RCC 7860 (cell line): ENCODE measurements around the gene SLC25A45.

ENCODE experiments used
- DNase-seq: peaks from one replicate; pipeline ENCODE4 v3.0.0-alpha.2; 2015; ENCODE audit warnings: low spot score
- FAIRE-seq: peaks from 2 replicates; lab custom pipeline; 2012; peaks lifted over from hg19 to GRCh38; lab: Jason Lieb, UNC

Gene SLC25A45

DNA sequence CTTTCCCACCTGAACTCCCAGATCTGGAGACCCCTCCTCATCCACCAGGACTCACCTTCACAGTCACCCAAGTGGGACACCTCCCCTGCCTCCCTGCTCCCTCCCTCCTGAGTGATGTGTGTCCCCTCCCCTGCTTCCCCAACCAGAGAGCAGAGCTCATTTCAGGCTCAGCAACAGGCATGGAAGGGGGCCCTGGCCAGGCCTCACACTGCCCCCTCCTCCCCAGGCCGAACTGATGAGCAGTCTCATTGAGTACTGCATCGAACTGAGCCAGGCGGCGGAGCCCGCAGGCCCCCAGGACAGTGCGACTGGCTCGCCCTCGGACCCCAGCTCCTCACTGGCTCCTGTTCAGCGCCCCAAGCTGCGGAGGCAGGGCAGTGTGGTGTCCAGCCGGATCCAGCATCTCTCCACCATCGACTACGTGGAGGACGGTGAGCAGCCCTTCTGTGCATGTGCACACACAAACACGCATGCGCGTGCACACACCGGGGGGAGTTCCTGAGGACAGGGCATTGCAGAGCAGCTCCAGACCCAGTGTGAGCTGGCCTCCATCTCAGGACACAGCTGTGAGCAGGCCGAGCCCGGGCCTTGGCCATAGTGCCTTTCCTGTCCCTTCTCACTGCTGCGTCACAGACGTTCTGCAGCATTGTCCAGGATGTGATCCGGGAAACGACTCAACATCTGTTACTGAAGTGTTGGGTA lies 22.3 kb upstream of the SLC25A45 start:
- DNase-seq, result no peak

DNA sequence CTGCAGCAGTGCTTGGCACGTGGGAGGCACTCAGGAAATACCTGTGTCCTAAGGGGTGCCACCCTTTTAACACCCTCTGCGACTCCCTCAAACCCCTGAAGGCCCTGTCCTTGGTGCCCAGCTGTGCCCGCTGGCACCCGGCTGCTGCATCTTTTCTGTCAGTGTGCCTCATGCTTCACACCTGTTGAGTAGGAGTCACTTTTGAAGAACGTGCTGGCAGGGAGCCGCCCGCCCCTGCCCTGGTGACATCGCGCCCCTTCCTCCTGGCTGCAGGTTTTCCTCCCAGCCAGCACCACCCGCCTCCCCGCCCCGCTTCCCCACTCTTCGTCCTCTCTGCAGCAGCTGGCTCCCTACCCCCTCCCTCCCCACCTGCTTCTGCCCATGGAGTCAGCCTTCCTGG lies 21.8 kb upstream of the SLC25A45 start:
- FAIRE-seq (no peak), DNase-seq (no peak)

More for the DNA sequence above, 22.3 kb upstream of the SLC25A45 start:
- FAIRE-seq, result no peak

DNA sequence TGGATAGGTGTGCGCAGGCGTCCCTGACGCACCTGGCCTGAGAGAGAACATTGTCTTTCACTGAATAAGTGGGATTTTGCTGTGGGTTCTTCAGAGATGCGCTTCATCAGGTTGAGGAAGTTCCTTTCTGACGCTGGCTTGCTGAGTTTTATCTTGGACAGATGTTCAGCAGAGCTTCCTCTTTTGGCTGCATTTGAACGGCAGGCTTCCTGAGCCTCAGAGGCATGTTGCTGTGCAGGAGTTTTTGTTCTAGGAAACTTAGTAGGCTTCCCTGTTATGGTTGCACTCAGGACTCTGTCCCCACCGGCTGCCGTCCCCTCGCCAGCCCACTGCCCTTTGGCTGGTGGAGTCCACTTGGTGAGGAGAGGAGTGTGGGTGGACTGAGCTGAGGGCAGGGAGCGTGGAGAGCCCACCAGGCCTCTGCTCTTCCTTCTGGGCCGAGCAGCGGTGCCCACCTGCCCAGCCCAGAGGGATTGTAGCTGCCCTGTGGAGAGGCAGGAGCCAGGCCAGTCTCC lies 21.2 kb upstream of the SLC25A45 start:
- no peak for FAIRE-seq
- DNase-seq, result no peak

DNA sequence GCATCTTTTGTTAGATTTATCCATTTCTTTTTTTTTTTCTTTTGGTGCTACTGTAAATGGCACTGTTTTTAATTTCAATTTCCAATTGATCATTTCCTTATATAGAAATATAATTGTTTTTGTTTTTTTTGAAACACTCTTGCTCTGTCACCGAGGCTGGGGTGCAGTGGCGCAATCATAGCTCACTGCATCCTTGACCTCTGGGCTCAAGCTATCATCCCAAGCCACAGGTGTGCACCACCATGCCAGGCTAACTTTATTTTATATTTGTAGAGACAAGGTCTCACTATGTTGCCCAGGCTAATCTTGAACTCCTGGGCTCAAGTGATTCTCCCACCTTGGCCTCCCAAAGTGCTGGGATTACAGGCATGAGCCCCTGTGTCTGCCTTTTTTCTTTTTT lies 20.3 kb upstream of the SLC25A45 start:
- FAIRE-seq (no peak), DNase-seq (no peak)

DNA sequence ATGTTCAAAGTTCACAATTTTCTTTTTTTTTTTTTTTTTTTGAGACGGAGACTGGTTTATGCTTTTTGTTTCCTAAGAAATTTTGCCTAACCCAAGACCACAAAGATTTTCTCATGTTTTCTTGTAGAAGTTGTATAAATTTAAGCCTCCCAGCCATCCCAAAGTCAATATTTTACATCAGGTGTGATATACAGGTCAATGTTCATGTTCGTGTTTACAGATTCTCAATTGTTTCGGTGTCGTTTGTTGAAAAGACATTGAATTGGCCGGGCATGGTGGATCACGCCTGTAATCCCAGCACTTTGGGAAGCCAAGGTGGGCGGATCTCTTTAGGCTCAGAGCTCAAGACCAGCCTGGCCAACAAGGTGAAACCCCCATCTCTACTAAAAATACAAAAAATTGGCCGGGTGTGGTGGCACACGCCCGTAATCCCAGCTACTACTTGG lies 19.4 kb upstream of the SLC25A45 start:
- FAIRE-seq (no peak), DNase-seq (no peak)

DNA sequence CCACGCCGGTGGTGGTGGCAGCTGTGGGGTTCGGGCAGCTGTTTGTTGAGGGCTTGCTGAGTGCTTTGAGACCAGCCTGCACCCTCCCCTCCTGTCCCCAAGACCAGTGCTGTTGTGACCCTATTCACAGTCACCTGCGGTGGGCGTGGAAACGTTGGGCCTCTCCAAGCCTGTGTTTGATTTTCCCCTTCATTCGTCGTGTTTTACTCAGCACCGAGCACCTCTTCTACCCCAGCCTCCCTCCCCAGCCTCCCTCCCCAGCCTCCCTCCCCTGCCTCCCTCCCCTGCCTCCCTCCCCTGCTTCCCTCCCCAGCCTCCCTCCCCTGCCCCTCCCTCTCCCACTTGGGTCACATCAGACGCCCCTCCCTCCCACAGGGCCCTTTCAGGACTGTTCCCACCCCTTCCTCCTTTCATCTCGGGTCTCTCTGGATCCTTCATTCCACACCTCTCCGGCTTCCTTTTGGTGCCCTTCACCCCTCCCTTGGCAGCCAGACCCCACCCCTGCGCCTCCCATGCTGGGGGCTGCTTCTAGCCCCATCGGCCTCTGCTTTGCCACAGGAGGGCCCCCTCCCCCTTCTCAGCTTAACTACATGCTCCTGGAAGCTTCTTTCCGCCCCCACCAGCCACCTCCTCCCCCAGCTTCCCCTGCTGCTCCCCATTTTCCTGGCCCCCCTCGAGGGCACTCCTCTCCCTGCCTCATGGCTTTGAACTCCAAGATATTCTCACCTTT lies 18.8 kb upstream of the SLC25A45 start:
- DNase-seq, result no peak
- no peak for FAIRE-seq

DNA sequence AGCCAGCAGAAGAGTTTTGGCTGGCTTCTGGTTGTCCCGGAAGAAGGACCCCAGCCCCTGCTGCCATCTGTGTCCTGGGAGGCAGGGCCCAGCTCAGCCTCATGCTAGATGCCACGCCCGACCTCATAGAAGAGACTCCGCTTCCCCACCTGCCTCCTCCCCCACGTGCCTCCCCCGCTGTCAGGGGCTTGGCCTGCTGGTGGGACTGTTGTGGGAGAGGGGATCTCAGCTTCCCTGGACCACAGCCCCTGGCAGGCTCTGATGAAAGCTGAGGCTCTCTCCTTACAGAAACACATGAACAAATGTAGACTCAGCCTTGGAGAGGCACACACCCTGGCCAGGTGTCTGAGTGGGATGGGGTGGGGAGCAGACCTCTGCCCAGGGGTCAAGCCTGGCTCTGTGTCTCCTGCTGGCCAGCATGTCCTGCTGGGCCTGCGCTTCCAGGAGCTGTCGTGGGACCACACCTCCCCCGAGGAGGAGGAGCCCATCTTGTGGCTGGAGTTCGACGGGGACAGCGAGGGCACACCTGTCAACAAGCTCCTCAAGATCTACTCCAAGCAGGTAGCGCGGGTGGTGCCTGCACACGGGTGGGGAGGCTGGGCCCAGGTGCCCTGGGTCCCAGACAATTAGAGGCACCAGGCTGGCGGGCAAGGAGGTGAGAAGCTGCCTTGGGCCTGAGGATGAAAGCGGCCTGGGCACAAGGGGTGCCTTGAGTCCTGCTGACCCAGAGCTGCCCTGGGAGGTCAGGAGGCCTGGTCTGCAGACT lies 18.0 kb upstream of the SLC25A45 start:
- DNase-seq (no peak), FAIRE-seq (no peak)

DNA sequence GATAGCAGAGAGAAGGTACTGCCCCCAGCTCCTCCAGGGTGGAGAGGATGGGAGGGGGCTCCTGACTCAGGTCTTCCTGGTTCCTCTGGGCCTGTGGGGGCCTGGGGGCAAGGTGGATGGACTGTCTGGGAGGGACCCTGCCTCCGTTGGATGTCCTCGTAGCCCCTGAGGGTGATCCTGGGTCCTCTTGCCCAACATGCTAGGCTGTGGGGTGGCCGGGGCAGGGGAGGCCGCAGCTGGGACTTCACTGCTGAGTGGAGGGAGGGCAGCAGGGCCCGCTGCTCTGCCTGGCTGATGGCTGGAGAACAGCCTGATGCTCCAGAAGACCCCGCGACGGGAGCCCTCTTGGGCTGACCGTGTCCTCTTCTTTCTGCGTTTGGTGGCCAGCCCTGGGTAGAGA lies 17.4 kb upstream of the SLC25A45 start:
- no peak for DNase-seq
- FAIRE-seq, result no peak

- no peak for DNase-seq
- no peak for FAIRE-seq
Observed at GRCh38 chr11:65399249-65399648, 16.8 kb upstream of the SLC25A45 start.

GRCh38 chr11:65398362-65398910 lies 16.0 kb upstream of the SLC25A45 start:
- FAIRE-seq (no peak), DNase-seq (no peak)

GRCh38 chr11:65396769-65397745 lies 14.6 kb upstream of the SLC25A45 start:
- FAIRE-seq, result no peak
- no peak for DNase-seq

DNA sequence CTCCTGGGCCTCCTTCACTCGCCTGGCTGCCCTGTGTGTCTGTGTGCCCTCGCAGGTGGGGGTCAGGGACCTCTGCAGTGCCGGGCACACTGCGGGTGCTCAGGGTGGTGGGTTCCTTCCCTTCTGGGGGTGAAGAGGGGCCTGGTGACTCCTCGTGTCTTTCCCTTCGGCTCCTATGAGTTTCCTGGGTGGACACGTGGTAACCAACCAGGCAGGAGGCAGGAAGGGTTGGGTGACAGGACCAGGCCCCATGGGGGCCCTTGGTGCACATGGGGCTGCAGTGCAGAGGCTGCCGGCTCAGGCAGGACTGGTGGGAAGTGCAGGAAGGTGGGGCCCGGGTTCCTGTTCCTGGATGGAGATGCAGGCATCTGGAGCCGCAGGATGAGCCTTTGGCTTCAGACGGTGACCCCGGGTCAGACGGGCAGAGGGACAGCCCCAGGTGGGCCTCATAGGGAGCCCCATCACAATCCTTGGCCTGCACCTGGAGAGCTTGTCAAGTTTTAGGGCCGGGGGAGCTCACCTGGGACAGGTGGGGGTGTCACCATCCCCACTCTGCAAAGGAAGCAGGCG lies 13.6 kb upstream of the SLC25A45 start:
- FAIRE-seq, result no peak
- no peak for DNase-seq

GRCh38 chr11:65394125-65394536 lies 11.7 kb upstream of the SLC25A45 start:
- DNase-seq, result no peak

DNA sequence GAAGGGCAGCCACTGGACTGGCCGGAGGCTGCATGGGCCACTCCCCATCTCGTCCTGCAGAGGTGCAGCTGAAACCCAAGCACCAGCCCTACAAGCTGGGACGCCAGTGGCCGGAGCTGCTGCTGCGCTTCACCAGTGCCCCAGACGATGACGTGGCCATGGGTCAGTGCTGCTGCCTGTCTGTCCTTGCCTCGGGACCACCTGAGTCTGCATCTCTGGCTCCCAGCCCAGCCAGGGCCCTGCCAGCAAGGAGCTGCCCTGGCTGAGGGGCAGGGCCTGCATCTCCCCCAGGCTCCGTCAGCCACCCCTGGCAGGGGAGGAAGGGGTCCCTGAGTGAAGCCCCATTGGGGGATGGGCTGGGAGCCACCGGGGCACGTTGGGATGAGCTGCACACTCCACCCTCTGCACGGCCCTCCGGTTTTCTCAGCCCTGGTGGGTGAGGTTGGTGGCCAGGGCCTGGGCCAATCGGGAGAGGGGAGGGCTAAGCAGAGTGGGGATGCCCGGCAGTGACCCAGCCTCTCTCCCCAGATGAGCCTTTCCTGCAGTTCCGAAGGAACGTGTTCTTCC lies 11.2 kb upstream of the SLC25A45 start:
- no peak for DNase-seq
- FAIRE-seq, result no peak

More at GRCh38 chr11:65394125-65394536, 11.7 kb upstream of the SLC25A45 start:
- FAIRE-seq, result no peak

- no peak for DNase-seq
- no peak for FAIRE-seq
Observed at GRCh38 chr11:65392899-65393298, 10.5 kb upstream of the SLC25A45 start.

DNA sequence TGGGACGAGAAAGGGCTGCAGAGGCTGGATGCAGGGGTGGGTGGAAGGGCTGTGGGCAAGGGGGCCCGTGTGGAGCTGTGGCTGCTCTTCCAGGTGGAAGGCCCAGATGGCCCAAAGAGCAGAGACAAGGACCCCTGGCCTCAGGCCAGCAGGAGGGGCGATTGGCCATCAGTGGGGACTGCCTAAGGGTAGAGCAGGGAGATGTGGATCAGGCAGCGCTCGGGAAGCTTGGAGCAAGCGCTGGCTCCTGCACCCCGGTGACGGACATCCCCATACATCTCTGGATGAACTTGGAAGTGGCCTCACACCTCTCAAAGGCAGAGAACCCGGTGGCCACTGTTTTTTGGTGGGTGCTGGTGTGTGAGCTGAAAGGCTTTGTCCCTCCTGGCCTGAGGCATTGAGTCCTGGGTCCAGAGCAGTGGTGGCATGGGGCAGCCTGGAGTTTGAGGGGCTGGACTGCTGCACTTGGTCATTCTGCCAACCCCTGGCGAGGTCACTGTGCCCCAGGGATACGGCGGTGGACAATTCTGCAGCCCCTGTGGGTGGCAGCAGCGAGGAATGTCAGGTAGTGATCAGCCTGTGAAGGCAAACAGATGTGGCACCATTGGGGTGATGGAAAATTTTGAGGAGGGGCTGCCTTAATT lies 9.9 kb upstream of the SLC25A45 start:
- no peak for FAIRE-seq
- DNase-seq, result no peak

DNA sequence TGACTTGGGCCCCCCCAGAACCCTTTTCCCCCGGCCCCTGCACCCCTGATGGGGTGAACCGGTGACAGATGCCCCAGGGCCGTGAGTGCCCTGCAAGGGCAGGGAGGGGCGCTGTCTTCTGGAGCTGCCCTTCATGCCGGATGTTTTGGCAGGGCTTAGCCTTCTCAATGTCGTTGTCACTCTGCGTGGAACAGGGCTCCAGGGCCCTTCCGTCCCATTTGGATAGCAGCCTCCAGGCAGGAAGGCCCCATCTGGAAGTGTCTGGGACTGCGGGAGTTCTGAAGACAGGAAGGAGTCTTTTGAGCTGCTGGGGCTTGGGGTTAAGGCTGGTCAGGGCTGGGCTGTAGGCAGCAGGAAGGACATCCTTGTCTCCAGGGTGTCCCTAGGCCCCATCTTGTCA lies 8.6 kb upstream of the SLC25A45 start:
- FAIRE-seq, result no peak
- no peak for DNase-seq

DNA sequence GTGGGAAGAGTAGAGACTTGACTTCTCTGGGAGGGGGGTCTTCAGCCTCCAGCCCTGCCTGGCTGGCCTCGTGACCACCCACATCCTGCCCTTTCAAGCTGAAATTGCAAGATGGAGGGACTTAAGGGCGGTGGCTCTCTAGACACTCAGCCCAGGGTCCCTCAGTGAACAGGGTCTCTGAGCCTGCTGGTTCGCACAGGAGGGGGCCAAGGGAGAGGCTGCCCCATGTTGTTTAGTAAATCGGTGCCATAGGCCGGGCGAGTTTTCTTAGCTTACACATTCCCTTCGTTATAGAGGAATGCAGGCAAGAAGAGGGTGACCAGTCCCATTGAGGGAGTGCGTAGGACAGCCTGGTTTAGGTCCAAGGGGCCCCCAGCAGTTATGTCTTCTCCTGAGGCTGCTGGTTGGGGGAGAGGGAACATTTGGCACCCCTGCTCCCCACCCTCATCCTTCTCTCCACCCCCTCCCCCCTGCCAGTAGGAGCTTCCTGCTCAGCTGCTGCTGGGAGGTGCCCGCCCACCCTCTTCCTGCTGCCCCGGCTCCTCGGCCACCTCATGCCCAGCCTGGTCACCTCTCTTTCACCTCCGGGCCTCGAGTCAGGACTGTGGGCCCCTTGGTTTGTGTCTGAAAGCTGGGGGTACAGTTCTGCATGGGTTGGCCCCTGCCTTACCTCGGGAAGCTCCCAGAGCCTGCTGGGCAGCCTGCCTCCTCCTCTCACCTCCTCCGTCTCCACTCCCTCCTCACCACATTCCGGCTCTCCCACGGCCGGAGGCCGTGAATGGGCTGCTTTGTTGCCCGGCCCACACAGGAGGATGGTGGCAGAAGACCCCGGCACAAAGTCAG lies 7.9 kb upstream of the SLC25A45 start:
- no peak for FAIRE-seq
- no peak for DNase-seq
